GM12872 (cell line): ENCODE measurements around the gene COG7.

Source experiments
- TF ChIP-seq, protein P1 (sequence below): IDR thresholded peaks from 3 replicates; pipeline ENCODE4 v1.5.1; 2011; ENCODE audit warnings: low read depth, mild to moderate bottlenecking, low read length, moderate library complexity; ENCODE audit not compliant: insufficient read depth

COG7 gene

DNA sequence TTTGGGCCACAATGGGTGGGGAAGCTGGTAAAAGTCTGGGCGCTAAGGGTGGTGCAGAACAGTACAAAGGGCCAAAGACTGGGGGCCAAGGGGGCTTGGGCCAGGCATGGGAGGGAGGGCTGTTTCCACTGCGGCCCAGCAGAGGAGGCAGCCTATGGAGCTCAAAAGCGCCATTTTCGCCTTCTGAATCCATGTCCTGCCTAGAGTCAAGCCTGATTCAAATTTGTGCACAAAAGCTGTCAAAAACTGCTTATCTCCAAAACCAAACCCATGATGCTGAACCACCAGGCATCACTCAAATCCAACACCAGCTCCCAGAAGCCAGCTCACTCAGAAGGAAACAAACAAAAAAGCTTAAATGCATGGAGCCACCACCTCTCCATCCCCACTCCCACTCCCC lies 16.0 kb downstream of the COG7 start:
- TF ChIP-seq, protein P1, sequence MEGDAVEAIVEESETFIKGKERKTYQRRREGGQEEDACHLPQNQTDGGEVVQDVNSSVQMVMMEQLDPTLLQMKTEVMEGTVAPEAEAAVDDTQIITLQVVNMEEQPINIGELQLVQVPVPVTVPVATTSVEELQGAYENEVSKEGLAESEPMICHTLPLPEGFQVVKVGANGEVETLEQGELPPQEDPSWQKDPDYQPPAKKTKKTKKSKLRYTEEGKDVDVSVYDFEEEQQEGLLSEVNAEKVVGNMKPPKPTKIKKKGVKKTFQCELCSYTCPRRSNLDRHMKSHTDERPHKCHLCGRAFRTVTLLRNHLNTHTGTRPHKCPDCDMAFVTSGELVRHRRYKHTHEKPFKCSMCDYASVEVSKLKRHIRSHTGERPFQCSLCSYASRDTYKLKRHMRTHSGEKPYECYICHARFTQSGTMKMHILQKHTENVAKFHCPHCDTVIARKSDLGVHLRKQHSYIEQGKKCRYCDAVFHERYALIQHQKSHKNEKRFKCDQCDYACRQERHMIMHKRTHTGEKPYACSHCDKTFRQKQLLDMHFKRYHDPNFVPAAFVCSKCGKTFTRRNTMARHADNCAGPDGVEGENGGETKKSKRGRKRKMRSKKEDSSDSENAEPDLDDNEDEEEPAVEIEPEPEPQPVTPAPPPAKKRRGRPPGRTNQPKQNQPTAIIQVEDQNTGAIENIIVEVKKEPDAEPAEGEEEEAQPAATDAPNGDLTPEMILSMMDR = no peak

DNA sequence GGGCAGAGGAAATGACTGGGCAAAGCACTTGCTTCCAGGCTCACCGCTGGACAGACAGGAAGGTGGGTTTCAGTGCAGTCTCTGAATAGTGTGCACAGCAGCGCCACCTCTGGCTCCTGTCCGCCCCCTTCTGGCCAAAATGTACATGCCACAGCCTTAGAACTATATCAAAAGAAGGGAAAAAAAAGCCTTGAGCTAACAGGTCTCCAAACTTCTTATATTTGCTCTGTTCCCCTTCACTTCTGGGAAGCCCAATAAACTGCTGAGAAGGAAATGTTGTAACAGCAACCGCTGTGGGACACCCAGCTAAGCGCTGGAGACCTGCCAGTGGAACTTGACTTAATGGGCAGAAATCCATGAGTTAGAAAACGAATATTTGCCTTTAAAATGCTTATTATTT lies 17.5 kb downstream of the COG7 start:
- TF ChIP-seq, protein P1 = peak; percentile 95

DNA sequence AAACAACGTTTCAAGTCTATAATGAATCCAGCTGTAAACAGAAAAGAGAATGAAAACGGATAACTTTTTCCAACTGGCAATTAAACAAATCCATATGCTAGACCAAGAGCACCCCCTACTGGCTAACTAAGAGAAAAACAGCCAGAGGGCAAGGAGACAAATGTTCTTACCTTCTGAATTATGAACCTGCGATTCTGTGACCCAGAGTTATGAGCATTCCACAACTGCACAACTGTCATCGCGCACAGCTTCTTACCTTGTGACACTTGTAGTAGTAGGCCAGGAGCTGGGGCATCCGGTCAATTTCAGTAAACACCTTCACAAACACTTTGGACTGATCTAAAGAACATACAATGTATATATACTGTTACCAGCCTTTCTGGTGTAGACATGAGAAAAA lies 18.6 kb downstream of the COG7 start:
- TF ChIP-seq, protein P1 = peak; percentile 79

DNA sequence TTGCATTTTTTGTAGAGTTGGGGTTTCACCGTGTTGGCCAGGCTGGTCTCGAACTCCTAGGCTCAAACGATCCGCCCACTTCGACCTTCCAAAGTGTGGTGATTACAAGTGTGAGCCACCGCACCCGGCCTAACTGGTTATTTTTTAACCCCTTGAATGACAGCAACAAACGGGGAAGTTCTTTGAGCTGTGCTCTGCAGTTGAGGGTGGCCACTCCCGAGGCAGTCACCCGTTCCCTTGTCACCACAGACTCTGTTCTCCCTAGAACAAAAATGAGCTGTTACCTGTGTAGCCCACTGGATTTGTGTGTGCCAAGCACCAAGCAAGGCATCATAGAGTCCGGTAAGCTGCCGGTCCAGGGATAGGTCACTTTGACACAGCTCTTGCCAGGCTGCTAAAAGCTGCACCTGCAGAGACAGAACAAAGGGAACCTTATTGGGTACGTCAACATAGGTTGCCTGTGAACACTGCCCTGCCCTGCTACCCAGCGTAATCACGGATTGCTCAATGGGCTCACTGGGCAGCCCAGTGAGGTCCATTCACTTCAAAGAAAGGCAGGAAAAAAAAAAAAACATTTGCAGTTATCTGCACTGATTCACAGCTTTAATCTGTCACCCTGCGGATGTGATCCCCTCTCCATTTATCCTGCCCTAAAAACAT lies 19.6 kb downstream of the COG7 start:
- TF ChIP-seq, protein P1 = no peak

DNA sequence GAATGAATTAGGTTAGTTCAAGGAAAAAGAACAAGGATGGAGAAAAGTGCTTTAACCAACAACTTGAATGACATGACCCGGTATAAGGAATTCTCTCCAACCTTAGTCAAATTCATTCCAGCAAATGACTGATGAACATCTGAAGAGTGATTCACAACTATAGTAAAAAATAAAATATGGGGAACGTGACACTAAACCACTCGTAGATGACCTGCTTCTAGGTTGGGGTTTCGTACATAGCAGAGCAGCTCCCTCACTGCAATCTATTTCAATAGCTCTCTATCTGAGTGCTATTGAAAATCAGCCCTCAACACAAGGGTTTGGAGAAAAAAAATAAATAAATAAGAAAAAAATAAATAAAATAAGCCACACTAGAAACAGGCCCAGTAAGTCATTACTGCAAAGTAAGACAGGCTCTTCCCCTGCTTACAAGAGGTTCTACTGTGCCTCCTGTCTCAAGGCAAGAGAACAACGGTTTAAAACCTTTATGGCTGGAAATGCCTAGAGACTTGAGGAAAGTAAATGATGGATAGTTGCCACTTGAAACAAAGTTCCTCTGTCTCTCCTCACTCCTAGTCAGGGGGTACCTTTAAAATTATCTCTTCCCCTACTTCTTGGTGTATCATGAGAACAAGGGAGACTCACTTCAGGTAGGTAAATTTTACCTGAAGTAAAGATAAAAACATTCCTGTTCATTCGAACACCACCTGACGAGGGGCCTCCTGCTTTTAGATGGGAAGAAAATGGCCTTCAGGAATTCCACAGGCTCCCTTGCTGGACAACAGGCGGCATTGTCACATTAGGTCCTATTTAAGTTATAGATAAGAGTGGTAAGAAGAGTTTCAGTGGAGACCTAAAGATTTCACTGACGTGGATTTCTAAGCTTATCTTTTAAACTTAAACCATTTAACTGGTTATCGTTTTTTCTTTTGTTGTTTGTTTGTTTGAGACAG lies 20.5 kb downstream of the COG7 start:
- TF ChIP-seq, protein P1 = 0 out of 3 replicates have a peak, but pooled peaks have one; percentile 2

DNA sequence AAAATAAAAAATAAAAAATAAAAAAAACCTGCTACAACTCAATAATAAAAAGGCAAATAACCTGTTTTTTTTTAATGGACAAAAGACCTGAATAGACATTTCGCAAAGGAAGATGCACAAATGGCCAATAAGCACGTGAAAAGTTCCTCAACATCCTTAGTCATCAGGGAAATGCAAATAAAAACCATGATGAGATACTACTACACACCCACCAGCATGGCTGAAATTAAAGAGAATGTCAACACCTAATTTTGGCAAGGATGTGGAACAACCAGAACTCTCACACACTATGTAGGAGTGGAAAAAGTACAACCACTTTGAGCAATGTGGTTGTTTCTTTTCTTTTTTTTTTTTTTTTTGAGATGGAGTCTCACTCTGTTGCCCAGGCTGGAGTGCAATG lies 24.6 kb downstream of the COG7 start:
- TF ChIP-seq, protein P1 = no peak

DNA sequence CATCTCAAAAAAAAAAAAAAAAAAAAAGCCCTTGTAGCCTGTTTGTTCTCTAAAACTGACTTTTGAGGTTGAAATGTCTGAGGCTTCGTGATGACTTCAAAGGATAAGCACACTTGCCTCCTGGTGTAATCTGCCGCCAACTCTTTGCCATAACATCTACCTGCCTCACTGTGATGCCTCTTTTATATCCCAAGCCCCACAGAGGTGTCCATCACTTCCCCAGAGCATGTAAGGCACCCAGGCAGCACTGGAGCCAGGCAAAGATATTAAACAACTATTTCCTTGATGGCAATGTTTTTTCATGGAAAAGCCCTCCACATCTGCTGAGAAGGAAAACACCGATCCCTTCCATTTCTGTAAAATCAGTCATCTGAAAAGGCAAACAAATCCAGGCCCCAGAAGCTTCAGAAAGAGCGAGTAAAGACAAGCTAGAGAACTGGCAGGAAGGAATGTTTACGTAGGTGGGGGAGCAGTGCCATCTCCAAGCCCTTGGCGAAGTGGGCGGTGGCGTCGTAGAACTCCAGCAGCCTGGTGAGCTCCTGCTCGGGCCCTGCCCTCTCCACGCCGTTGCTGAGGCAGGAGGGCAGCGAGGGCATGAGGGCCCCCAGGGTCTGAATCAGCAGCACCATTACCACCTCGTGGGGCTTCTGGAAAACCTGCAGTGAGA lies 28.6 kb downstream of the COG7 start:
- TF ChIP-seq, protein P1 = no peak
